GM12801 (cell line): Measurements from ENCODE around the gene NHEJ1.

ENCODE experiments used
- TF ChIP-seq, protein P1 (sequence below): IDR thresholded peaks from one replicate; pipeline ENCODE4 v1.5.1; 2011; ENCODE audit warnings: control low read depth; ENCODE audit not compliant: insufficient read length; ENCODE audit errors: extremely low read depth

NHEJ1 gene

DNA sequence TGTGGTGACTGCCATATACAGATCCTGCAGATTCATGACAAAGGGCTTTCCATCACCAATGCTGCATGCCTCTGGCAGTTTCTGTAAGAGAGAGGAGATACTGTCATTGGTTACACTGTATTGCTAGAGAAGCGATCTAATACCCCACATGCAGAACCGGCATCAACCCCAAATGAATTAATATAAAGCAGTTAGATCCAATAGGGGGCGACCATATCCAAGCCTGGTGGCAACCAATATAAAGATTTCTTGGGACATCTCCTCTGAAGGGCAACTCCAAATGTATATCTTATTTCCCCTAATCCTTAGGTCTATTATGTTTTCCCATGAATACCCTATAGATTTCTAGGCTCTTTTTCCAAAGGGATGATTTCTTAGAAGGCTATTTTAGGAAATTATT is 82.5 kb downstream of the NHEJ1 start:
- TF ChIP-seq, protein P1, sequence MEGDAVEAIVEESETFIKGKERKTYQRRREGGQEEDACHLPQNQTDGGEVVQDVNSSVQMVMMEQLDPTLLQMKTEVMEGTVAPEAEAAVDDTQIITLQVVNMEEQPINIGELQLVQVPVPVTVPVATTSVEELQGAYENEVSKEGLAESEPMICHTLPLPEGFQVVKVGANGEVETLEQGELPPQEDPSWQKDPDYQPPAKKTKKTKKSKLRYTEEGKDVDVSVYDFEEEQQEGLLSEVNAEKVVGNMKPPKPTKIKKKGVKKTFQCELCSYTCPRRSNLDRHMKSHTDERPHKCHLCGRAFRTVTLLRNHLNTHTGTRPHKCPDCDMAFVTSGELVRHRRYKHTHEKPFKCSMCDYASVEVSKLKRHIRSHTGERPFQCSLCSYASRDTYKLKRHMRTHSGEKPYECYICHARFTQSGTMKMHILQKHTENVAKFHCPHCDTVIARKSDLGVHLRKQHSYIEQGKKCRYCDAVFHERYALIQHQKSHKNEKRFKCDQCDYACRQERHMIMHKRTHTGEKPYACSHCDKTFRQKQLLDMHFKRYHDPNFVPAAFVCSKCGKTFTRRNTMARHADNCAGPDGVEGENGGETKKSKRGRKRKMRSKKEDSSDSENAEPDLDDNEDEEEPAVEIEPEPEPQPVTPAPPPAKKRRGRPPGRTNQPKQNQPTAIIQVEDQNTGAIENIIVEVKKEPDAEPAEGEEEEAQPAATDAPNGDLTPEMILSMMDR, result no peak

DNA sequence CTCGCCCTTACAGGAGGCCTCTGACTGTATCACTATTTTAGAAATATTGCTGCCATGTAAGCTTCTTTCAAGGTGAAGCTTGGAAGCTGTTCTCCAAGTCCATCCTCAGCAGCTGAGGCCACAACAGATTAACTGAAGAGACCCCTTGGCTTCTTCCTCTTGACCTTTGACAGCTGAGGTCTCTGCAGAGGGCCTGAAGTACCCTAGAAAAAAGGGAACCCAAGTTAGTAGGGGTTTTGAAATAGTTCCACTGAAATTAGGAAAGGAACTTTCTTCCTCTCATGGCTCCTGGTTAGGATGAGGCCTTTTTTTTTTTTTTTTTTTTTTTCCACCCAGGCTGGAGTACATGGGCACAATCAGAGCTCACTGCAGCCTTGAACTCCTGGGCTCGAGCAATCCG is 84.4 kb downstream of the NHEJ1 start:
- TF ChIP-seq, protein P1, result no peak

DNA sequence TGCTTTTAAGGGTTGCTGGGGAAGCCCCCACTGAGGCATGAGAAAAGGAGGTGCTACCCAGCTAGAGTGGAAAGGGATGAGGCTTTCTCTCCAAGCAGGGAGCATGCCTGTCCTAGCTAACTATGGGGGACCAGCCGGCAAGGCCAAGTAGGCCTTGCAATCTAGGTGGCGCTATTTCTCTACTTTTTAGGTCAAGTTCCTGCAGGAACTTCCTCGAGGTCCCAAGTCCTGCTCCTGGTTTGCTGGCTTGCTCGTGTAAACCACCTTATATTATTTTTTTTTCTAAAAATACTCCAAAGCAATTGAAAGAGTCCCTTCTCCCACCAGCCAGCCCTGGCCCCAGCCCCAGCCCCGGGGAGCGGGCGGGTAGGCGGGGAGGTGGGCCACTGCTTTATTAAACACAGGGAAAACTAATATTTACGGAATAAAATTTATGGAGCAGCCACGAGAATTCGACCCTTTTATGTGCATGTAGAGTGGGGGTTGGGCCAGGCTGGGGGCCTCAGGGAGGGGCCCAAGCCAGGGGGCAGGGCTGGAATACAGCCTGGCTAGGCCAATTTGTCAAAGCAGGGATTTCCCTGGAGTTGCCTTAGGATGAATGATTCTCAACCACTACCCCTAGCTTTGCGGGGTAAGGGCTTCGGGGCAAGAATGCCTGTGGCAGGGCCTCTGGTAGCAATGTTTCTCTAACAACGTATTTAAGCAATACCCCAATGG is 87.0 kb downstream of the NHEJ1 start:
- TF ChIP-seq, protein P1, result no peak

DNA sequence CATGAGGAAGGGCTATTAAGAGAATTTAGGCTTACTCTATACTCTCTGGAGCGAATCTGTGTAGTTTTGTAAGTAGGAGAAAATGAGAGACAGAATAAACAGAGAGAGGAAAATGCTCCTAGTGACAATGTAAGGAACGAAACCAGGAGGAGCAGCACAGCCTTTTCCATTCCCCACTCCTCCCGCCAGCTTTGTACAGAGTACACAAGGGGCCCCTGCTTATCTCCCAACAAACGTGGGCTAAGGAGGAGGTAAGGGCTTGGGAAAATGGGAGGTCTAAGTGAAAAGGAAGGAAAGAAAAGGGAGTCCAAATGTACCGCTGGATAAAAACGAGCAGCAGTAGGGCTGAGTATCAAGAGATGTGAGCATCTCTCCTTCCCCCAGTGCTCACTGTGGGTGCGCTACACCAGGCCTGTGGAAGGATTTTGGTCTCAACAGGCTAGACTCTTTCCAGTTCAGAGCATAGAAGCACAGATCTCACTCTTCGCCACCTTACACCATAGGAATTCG is 87.8 kb downstream of the NHEJ1 start:
- TF ChIP-seq, protein P1, result no peak

DNA sequence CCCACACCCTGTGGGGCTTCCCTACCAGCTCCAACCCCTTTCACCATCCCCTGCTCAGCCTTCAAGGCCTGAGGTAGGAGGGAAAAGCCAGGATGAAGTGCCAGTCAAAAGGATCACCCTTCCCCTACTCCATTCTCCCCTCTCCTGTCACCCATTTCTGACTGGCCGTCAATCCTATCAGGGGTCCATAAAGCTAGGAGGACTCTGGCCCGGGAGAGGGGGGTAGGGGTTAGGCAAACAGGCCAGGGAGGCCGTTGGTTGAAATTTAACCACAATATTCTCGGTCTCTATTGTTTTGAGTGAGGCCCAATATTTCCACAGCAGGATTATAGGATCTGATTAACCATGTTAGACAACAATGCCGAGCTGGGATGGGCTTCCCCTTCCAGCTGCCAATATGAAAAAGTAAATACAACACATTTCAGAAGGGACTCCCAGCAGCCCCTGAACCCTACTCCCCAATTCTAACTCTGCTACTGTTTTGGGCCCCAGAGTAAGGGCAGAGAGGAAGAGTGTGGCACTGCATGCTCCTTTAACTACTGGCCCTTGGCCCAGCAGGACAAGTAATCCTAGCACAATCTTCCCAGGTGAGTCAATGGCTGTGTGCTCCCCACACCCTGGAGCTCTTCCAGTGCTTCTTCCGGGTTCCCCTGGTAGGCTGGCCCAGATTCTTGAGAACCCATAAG is 89.3 kb downstream of the NHEJ1 start:
- TF ChIP-seq, protein P1, result no peak

DNA sequence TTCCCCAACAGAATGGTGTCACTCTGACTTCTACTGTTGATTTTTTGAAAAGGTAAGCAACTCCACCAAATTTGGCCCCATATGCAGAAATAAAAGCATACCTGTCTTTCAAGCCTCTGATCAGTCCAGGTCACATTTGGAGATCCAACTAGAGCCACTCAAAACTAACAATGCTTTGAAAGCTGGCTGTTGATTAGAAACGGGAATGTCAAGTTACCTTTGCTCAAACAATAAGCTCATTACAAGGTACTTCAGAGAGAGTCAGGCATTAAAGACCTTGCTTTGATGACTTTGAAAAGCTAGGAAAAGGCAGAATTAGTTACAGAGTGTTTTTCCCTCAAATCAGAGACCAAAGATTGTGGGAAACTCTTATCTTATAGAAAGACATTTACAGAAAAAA is 95.1 kb downstream of the NHEJ1 start:
- TF ChIP-seq, protein P1, result no peak

DNA sequence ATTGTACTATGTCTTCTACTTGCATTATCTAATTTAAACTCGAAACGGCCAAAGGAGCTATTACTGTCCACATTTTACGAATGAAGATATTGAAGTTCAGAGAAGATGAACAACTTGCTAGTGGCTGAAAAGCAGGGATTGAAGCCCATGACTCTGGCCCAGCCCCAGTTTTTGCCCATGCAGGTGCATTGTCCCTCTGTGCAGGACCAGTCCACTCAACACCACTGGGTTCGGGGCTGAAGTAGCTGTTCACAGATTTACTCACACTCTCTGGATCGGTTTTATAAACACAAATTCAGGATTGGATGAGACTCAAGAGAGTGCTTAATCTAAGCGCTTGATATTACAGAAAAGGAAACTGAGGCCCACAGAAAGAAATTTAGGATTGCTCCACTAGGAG is 98.5 kb downstream of the NHEJ1 start:
- TF ChIP-seq, protein P1, result no peak
